Measurements from ENCODE around the gene ULK3.

DNA sequence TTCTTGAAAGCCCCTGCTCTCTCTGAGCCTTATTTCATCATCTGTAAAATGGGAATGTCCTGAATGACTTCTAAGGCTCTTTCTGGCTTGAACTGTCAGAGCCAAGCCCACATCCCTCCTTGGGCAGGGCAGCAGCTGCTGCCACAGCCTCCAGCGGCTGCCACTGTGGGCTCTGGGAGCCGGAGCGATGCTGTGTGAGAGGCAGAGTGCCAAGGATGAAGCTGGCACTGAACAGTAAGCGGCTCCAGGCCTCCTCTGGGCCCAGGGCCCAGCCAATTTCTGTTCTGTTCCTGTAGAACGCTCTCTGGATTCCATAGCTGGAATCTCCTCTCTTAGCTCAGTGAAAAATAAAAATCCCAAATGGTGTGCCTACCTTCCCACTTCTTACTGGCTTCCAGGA is 12.1 kb downstream of the ULK3 start:
- TF ChIP-seq, protein P1, sequence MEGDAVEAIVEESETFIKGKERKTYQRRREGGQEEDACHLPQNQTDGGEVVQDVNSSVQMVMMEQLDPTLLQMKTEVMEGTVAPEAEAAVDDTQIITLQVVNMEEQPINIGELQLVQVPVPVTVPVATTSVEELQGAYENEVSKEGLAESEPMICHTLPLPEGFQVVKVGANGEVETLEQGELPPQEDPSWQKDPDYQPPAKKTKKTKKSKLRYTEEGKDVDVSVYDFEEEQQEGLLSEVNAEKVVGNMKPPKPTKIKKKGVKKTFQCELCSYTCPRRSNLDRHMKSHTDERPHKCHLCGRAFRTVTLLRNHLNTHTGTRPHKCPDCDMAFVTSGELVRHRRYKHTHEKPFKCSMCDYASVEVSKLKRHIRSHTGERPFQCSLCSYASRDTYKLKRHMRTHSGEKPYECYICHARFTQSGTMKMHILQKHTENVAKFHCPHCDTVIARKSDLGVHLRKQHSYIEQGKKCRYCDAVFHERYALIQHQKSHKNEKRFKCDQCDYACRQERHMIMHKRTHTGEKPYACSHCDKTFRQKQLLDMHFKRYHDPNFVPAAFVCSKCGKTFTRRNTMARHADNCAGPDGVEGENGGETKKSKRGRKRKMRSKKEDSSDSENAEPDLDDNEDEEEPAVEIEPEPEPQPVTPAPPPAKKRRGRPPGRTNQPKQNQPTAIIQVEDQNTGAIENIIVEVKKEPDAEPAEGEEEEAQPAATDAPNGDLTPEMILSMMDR (IDR thresholded peaks at IDR 0.05; ENCODE audit: low read depth, low read length) = no peak
- TF ChIP-seq EZH2phosphoT487 (IDR thresholded peaks at IDR 0.05; ENCODE audit: low read depth) = no peak

Measured in OCI-LY3 (cell line).